ENCODE results near the gene HS3ST3A1.

The HS3ST3A1 gene

GRCh38 chr17:13484020-13484419 is 117.7 kb downstream of the HS3ST3A1 start:
- no peak for DNase-seq

GRCh38 chr17:13480877-13481276 is 120.9 kb downstream of the HS3ST3A1 start:
- no peak for DNase-seq

GRCh38 chr17:13478326-13478830 is 123.4 kb downstream of the HS3ST3A1 start:
- DNase-seq = no peak

DNA sequence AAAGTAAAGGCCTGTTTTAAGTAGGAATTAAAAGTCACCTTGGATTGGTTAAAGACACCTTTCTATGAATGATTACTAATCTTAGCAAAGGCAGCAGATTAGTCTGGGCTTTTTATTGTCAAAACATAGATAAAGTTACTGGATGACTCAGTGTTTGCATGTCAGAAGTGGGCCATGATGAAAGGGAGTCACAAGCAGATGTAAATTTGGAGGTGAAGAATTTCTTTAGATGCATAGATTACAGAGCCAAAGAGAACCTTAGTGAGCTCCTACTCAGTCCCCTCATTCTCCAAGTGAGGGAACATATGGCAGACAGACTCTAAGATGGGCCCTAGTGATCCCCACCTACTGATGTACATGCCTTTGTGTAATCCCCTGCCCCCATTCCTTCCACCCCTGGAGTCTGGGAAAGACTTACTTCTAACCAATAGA is 124.5 kb downstream of the HS3ST3A1 start:
- no peak for DNase-seq

GRCh38 chr17:13476720-13477119 is 125.0 kb downstream of the HS3ST3A1 start:
- DNase-seq = no peak

- DNase-seq = no peak
Measured at GRCh38 chr17:13475574-13476223, 126.0 kb downstream of the HS3ST3A1 start.

GRCh38 chr17:13474073-13474800 is 127.5 kb downstream of the HS3ST3A1 start:
- no peak for DNase-seq

DNA sequence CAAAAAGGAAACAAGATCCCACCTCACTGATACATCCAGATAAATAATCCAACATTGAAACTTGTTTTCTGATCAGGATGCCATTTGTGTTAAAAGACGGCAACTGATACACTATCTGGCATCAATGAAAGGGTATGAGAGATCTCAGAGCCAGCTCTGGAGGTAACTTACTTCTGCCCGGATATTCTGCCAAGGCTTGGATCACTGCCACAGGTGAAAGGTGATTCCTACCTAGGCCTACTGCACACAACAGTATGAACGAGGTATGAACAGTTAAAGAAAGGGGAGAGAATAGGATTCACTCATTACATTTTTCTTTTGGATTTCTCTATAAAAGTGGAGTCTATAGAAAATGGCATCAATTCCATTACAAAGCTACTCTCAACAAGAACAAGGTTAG is 136.1 kb downstream of the HS3ST3A1 start:
- DNase-seq = no peak

- no peak for DNase-seq
Measured at GRCh38 chr17:13462673-13463124, 139.0 kb downstream of the HS3ST3A1 start.

- DNase-seq = no peak
Measured at GRCh38 chr17:13462146-13462545, 139.6 kb downstream of the HS3ST3A1 start.

- no peak for DNase-seq
Measured at GRCh38 chr17:13460261-13461000, 141.3 kb downstream of the HS3ST3A1 start.

DNA sequence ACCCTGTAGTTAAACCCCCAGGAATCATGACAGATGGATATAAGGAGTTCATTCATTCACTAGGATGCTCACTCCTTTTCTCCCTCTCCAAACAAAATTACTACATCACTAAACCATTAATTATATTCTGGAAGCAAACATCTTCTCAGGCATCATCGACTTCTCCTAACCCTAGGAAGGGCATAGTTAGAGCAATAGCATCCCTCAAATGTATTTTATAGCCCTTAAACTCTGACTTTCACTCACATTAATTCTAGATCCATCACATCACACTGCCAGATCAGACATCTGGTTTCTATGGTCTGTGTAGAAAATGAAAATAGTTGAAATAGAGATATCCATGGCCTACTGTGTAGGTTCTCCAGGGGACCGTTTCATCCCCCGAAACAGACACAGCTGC is 143.9 kb downstream of the HS3ST3A1 start:
- no peak for DNase-seq
